ENCODE results near the gene PI4KA.
"Not testable (repeated sequence)": the region's sequence is repeated elsewhere in the genome, so short reads cannot be mapped to it uniquely, and the experiment has no call there.

GRCh38 chr22:20717213-20717866 is 141.3 kb downstream of the PI4KA start:
- TF ChIP-seq, protein P1, sequence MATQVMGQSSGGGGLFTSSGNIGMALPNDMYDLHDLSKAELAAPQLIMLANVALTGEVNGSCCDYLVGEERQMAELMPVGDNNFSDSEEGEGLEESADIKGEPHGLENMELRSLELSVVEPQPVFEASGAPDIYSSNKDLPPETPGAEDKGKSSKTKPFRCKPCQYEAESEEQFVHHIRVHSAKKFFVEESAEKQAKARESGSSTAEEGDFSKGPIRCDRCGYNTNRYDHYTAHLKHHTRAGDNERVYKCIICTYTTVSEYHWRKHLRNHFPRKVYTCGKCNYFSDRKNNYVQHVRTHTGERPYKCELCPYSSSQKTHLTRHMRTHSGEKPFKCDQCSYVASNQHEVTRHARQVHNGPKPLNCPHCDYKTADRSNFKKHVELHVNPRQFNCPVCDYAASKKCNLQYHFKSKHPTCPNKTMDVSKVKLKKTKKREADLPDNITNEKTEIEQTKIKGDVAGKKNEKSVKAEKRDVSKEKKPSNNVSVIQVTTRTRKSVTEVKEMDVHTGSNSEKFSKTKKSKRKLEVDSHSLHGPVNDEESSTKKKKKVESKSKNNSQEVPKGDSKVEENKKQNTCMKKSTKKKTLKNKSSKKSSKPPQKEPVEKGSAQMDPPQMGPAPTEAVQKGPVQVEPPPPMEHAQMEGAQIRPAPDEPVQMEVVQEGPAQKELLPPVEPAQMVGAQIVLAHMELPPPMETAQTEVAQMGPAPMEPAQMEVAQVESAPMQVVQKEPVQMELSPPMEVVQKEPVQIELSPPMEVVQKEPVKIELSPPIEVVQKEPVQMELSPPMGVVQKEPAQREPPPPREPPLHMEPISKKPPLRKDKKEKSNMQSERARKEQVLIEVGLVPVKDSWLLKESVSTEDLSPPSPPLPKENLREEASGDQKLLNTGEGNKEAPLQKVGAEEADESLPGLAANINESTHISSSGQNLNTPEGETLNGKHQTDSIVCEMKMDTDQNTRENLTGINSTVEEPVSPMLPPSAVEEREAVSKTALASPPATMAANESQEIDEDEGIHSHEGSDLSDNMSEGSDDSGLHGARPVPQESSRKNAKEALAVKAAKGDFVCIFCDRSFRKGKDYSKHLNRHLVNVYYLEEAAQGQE (IDR thresholded peaks at IDR 0.05; ENCODE audit: unreplicated experiment) = not testable (repeated sequence)
- TF ChIP-seq, protein P2, sequence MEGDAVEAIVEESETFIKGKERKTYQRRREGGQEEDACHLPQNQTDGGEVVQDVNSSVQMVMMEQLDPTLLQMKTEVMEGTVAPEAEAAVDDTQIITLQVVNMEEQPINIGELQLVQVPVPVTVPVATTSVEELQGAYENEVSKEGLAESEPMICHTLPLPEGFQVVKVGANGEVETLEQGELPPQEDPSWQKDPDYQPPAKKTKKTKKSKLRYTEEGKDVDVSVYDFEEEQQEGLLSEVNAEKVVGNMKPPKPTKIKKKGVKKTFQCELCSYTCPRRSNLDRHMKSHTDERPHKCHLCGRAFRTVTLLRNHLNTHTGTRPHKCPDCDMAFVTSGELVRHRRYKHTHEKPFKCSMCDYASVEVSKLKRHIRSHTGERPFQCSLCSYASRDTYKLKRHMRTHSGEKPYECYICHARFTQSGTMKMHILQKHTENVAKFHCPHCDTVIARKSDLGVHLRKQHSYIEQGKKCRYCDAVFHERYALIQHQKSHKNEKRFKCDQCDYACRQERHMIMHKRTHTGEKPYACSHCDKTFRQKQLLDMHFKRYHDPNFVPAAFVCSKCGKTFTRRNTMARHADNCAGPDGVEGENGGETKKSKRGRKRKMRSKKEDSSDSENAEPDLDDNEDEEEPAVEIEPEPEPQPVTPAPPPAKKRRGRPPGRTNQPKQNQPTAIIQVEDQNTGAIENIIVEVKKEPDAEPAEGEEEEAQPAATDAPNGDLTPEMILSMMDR (conservative IDR thresholded peaks at IDR 0.05; ENCODE audit: low read depth in 2 of 2) = not testable (repeated sequence)
- TF ChIP-seq JUNB (IDR thresholded peaks at IDR 0.05; ENCODE audit: unreplicated experiment); EZH2 (IDR thresholded peaks at IDR 0.05; ENCODE audit: low read depth, unreplicated experiment); CREB1 (CRISPR knock-in tag; IDR thresholded peaks at IDR 0.05; ENCODE audit: low read depth); POLR2AphosphoS5 (IDR thresholded peaks at IDR 0.05; ENCODE audit: low read depth); ETS1 (IDR thresholded peaks at IDR 0.05): not testable (repeated sequence)
